GM21367 (cell line): ENCODE results near the gene CCR1.
A peak's percentile ranks its signal among the peaks of the same experiment; 100 is the strongest.
"Not testable (repeated sequence)": the region's sequence is repeated elsewhere in the genome, so short reads cannot be mapped to it uniquely, and the experiment has no call there.

Experiments used
- ATAC-seq: cut with Tn5 transposase; IDR thresholded peaks from one replicate; pipeline ENCODE4 v1.9.1; 2021; ENCODE audit not compliant: unreplicated experiment

Gene CCR1

GRCh38 chr3:46213201-46213600 is 5.1 kb upstream of the CCR1 start:
- ATAC-seq, result no peak

- ATAC-seq, result no peak
These were observed 4.0 kb upstream of the CCR1 start for GRCh38 chr3:46212101-46212500.

- ATAC-seq, result no peak
These were observed 1.8 kb upstream of the CCR1 start for GRCh38 chr3:46209746-46210470.

GRCh38 chr3:46209053-46209452 is 940 bp upstream of the CCR1 start:
- no peak for ATAC-seq

GRCh38 chr3:46207514-46207913 is 599 bp downstream of the CCR1 start:
- ATAC-seq, result not testable (repeated sequence)

- ATAC-seq, result no peak
These were observed 1.7 kb downstream of the CCR1 start for GRCh38 chr3:46206282-46207015.

GRCh38 chr3:46205286-46205960 is 2.7 kb downstream of the CCR1 start:
- no peak for ATAC-seq

GRCh38 chr3:46203681-46204080 is 4.4 kb downstream of the CCR1 start:
- ATAC-seq, result no peak

- no peak for ATAC-seq
These were observed 5.6 kb downstream of the CCR1 start for GRCh38 chr3:46202535-46202934.

- no peak for ATAC-seq
These were observed 7.3 kb downstream of the CCR1 start for GRCh38 chr3:46200790-46201189.

GRCh38 chr3:46200211-46200610 is 7.9 kb downstream of the CCR1 start:
- no peak for ATAC-seq

- no peak for ATAC-seq
These were observed 11.7 kb downstream of the CCR1 start for GRCh38 chr3:46196261-46196957.

- ATAC-seq, result no peak
These were observed 13.1 kb downstream of the CCR1 start for GRCh38 chr3:46194868-46195553.

- ATAC-seq, result no peak
These were observed 14.7 kb downstream of the CCR1 start for GRCh38 chr3:46193436-46193835.

GRCh38 chr3:46192939-46193338 is 15.2 kb downstream of the CCR1 start:
- no peak for ATAC-seq

- no peak for ATAC-seq
These were observed 16.4 kb downstream of the CCR1 start for GRCh38 chr3:46191730-46192129.

- no peak for ATAC-seq
These were observed 19.4 kb downstream of the CCR1 start for GRCh38 chr3:46188708-46189107.

GRCh38 chr3:46187876-46188275 is 20.2 kb downstream of the CCR1 start:
- ATAC-seq, result no peak

- no peak for ATAC-seq
These were observed 20.8 kb downstream of the CCR1 start for GRCh38 chr3:46187341-46187700.

- ATAC-seq, result peak; percentile 74
These were observed 21.4 kb downstream of the CCR1 start for GRCh38 chr3:46186471-46187340.
